NOMO-1 treated with DMSO at 0.1 percent for 48 hours (cell line): ENCODE measurements around the gene KLF8.

ENCODE experiments used
- DNase-seq: peaks from one replicate; lab custom pipeline; 2025; ENCODE audit not compliant: unreplicated experiment; lab: John Stamatoyannopoulos, UW

The KLF8 gene

DNA sequence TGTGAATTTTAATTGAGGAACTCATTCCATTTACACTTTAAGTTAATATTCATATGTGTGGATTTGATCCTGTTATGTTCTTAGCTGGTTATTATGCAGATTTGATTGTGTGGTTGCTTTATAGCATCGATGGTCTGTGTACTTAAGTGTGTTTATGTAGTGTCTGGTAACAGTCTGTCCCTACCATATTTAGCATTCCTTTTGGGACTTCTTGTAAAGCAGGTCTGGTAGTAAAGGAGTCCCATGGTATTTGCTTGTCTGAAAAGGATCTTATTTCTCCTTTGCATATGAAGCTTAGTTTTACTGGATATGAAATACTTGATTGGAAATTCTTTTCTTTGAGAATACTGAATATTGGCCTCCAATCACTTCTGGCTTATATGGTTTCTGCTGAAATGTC is 76.6 kb downstream of the KLF8 start:
- no peak for DNase-seq

- no peak for DNase-seq
Observed at GRCh38 chrX:56309881-56310280, 77.7 kb downstream of the KLF8 start.

GRCh38 chrX:56310581-56310980 is 78.4 kb downstream of the KLF8 start:
- DNase-seq, result no peak

DNA sequence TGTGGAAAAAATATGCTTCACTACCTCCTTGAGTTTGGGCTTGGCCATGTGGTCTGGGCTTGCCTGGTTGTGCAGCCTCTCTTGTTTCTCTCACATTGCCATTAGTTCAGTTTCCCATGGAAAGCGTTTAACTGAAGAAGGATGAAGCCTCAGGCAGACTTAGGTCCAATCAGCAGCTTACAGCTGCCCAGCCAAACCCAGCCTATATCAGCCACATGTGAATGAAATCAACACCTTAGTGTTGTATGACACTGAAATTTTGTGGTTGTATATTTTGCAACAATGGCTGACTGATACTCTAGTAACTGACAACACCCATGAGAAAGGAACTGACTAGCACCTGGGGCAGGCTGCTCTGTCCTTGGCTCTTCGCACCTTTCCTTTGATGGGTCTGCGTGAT is 81.2 kb downstream of the KLF8 start:
- no peak for DNase-seq

GRCh38 chrX:56314334-56314733 is 82.2 kb downstream of the KLF8 start:
- DNase-seq, result no peak

GRCh38 chrX:56318076-56318475 is 85.9 kb downstream of the KLF8 start:
- DNase-seq, result no peak

GRCh38 chrX:56319165-56319564 is 87.0 kb downstream of the KLF8 start:
- no peak for DNase-seq
